NT2/D1 (cell line): Measurements from ENCODE around the gene JOSD1.

Source experiments
- SUZ12 ChIP-seq: IDR thresholded peaks from 2 replicates; pipeline ENCODE4 v1.6.1; 2011; ENCODE audit not compliant: insufficient read length, insufficient read depth; ENCODE audit errors: extremely low read depth
- YY1 ChIP-seq: IDR thresholded peaks from 2 replicates; pipeline ENCODE4 v1.6.1; 2011; ENCODE audit not compliant: insufficient read length, insufficient read depth
- ZNF274 ChIP-seq: IDR thresholded peaks from 2 replicates; pipeline ENCODE4 v1.6.1; 2011; ENCODE audit warnings: mild to moderate bottlenecking, low read depth, low read length

DNA sequence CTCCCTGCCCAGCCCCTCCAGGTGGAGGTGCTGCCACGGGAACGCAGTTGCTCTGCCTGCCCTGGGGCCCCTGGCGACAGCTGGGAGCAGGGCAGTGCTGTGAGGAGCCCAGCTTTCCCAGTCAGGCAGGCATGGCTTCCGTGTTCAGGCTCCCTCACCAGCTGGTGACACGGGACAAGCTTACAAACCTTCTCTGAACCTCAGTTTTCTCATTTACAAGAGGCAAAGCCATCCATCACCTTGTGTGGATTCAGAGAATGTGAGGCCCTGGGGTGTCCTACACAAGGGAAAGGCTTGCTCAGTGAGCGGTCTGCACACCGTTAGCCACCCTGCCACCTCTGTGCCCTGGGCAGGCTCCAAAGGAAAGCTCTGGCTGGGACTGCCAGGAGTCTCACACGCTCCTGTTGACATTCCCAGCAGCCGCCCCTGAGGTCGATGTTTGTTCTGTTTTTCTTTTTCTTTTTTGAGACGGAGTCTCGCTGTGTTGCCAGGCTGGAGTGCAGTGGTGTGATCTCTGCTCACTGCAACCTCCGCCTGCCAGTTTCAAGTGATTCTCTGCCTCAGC is 31.6 kb upstream of the JOSD1 start:
- TF ChIP-seq YY1, result no peak
- TF ChIP-seq ZNF274, result no peak
- TF ChIP-seq SUZ12, result no peak
